Gastrocnemius medialis (tissue), 4 donors: ENCODE data around the gene RNF224. TPM values are rescaled to one million over a fixed set of nuclear protein-coding genes. Genes with fewer than 3 reads are reported as not detected.
A peak's percentile ranks its signal among the peaks of the same experiment; 100 is the strongest.

Experiments used
- ATAC-seq, 2 donors: fragments of 150-250 bp; one replicate each; pipeline ENCODE4 v1.9.1; 2016
- DNase-seq, 2 donors: peaks; one replicate each; pipeline ENCODE4 v3.0.0-alpha.2; 2019
- H3K27ac ChIP-seq, 4 donors: fragments of 200-600 bp; sonication (generic); 1 replicate in 1 of 4; 2 replicates in 3 of 4; pipeline ENCODE4 v1.5.1; 2016 to 2018; ENCODE audit warnings: mild to moderate bottlenecking in 2 of 4, moderate library complexity in 1 of 4
- H3K27me3 ChIP-seq, 3 donors: fragments of 200-600 bp; sonication (generic) in 2 of 3; 1 replicate in 1 of 3; 2 replicates in 2 of 3; pipeline versions ENCODE4 v1.5.1 to v1.6.0; 2016 to 2019; ENCODE audit warnings: mild to moderate bottlenecking in 1 of 3, moderate library complexity in 1 of 3
- H3K36me3 ChIP-seq, 2 donors: fragments of 200-600 bp; sonication (generic) in 1 of 2; one replicate each; pipeline ENCODE4 v1.5.1; 2017 to 2018
- H3K4me1 ChIP-seq, 2 donors: fragments of 200-600 bp; sonication (generic) in 1 of 2; one replicate each; pipeline ENCODE4 v1.5.1; 2016 to 2017; ENCODE audit warnings: mild to moderate bottlenecking in 2 of 2
- H3K4me3 ChIP-seq, 4 donors: fragments of 200-600 bp; sonication (generic) in 3 of 4; 1 replicate in 1 of 4; 2 replicates in 3 of 4; pipeline ENCODE4 v1.5.1; 2016 to 2019; ENCODE audit warnings: mild to moderate bottlenecking in 2 of 4
- H3K9me3 ChIP-seq, 3 donors: fragments of 200-600 bp; sonication (generic) in 2 of 3; 1 replicate in 1 of 3; 2 replicates in 2 of 3; pipeline ENCODE4 v1.5.1; 2016 to 2019
- CTCF ChIP-seq, 5 experiments: fragments of 450-650 bp in 3 of 5; fragments of 200-600 bp in 2 of 5; sonication (generic) in 2 of 5; IDR thresholded peaks in 4 of 5; conservative IDR thresholded peaks in 1 of 5; 1 replicate in 4 of 5; 2 replicates in 1 of 5; pipeline ENCODE4 v1.5.1; 2016 to 2019; ENCODE audit warnings: antibody characterized with exemption in 5 of 5, mild to moderate bottlenecking in 3 of 5, moderate library complexity in 3 of 5
- POLR2A ChIP-seq, 2 donors: fragments of 450-650 bp; IDR thresholded peaks; one replicate each; pipeline ENCODE4 v1.6.1; 2017; ENCODE audit warnings: antibody characterized with exemption in 2 of 2, mild to moderate bottlenecking in 2 of 2, moderate library complexity in 2 of 2
- in situ Hi-C, 4 donors: fragments of 200-750 bp; cut with MboI; loops; one replicate each; pipeline versions ENCODE4 v1.15.0 to v1.8.0; 2017; ENCODE audit warnings: low sequenced_read_pairs in 4 of 4
- intact Hi-C: fragments of 100-400 bp; cut with DNase I; formaldehyde crosslinking; loops from one replicate; pipeline ENCODE4 v1.15.1; 2023; ENCODE audit warnings: low total_unique reads
- total RNA-seq, 4 donors: library from RNA; depleted of rRNA; stranded (reverse); fragments of >200 nt; gene quantifications; one replicate each; pipeline versions ENCODE4 v1.1.0 to v1.2.3, GENCODE V29; 2016

The RNF224 gene
- total RNA-seq, 4 donors from 2014 or later = not detected

DNA sequence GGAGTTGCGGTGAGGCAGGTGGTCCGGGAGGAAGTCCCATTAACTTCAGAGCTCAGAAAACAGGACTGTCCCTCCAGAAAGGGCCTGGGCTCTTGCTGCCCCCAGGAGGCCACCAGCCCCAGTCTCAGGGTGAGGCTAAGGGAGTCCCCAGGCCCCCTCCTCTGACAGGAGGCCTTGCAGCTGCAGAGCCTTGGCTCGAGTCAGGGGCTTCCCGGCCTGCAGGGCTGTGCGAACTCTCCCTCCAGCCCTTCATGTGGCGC lies 20.5 kb downstream of the RNF224 start:
- no peak for DNase-seq
- no peak for ATAC-seq
- peak overlapping the region; percentile 60 to 79 (median 66) for H3K27ac ChIP-seq
- intact Hi-C loops (no loop called here), in situ Hi-C loops (no loop called here)
- no peak overlapping the region for H3K4me3 ChIP-seq
- H3K36me3 ChIP-seq = peaks cover 0 to 11% of the 10 kb centered on the region in 2 donors
- peaks cover 34 to 43% of the 10 kb centered on the region in 2 donors for H3K4me1 ChIP-seq
- no peaks in the 10 kb centered on the region for H3K9me3 ChIP-seq
- TF ChIP-seq POLR2A (IDR thresholded peaks at IDR 0.05) (no peak), CTCF (IDR thresholded peaks at IDR 0.05 in 4 of 5, conservative IDR thresholded peaks at IDR 0.05 in 1 of 5) (no peak)
- no peaks in the 10 kb centered on the region for H3K27me3 ChIP-seq

- in situ Hi-C loops (no loop called here), intact Hi-C loops (no loop called here)
- peaks cover 24 to 27% of the 10 kb centered on the region in 2 donors for H3K4me1 ChIP-seq
- no peaks in the 10 kb centered on the region for H3K36me3 ChIP-seq
- H3K27me3 ChIP-seq = no peaks in the 10 kb centered on the region
- TF ChIP-seq POLR2A (IDR thresholded peaks at IDR 0.05) = no peak
- no peak for TF ChIP-seq CTCF (IDR thresholded peaks at IDR 0.05 in 4 of 5, conservative IDR thresholded peaks at IDR 0.05 in 1 of 5)
- ATAC-seq = no peak
- no peak overlapping the region for H3K4me3 ChIP-seq
- DNase-seq = no peak
- no peak overlapping the region for H3K27ac ChIP-seq
- no peaks in the 10 kb centered on the region for H3K9me3 ChIP-seq
Observed at GRCh38 chr9:137250329-137251193, 23.3 kb downstream of the RNF224 start.

DNA sequence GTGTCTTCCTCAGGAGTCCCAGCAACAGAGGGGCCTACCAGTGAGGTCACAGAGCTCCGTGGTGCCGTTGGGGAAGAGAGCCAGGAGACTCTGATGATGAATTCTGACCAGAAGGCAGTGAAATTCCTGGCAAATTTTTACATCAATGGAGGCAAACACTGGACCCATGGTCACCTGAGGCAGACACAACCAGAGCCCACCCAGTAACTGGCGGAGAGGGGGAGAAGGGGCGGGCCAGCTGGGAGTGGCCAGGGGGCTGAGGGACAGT lies 23.8 kb downstream of the RNF224 start, which contains the start of gene STPG3:
Gene STPG3, plus strand, starts transcription at position 93 of the 268 bp plus-strand sequence. Its CDS starts 1 bp downstream, at position 94.
- H3K27ac ChIP-seq = no peak within 1 kb of the TSS
- no peaks in the 10 kb centered on the region for H3K36me3 ChIP-seq
- H3K4me3 ChIP-seq = no peak within 1 kb of the TSS
- intact Hi-C loops (no loop called here), in situ Hi-C loops (no loop called here)
- DNase-seq (no peak), ATAC-seq (no peak)
- H3K27me3 ChIP-seq = no peaks in the 10 kb centered on the region
- TF ChIP-seq POLR2A (IDR thresholded peaks at IDR 0.05) (no peak), CTCF (IDR thresholded peaks at IDR 0.05 in 4 of 5, conservative IDR thresholded peaks at IDR 0.05 in 1 of 5) (no peak)
- no peaks in the 10 kb centered on the region for H3K9me3 ChIP-seq
- H3K4me1 ChIP-seq = peaks cover 29 to 33% of the 10 kb centered on the region in 2 donors

DNA sequence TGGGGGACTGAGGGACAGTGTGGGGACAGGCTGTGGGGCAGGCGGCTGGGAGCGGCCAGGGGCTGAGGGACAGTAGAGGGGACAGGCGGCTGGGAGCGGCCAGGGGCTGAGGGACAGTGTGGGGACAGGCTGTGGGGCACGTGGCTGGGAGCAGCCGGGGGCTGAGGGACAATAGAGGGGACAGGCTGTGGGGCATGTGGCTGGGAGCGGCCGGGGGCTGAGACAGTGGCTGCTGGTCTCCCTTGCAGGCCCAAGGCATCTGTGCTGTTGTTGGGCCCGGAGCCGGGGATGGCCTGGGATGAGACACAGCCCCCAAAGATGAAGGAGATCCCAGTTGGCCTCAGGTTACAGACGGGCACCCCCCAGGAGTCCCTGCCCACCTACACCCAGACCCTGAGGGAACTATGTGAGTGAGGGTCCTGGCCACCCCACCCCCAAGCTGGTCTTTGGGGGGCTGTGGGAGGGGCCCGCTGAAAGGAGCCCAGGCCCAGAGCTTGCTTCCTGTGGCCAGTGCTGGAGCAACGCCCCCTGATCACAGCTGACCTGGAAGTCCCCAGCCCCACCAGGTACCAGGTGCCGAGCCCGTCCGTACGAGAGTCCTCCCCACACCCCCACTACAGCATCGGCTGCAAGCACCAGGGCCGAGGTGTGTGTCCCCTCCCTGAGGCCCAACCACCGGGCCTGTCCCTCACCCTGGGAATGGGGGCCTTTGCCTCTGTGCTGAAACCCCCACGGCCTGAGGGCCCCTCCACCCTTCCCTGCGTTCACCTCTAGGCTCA lies 24.4 kb downstream of the RNF224 start:
- no peak for TF ChIP-seq CTCF (IDR thresholded peaks at IDR 0.05 in 4 of 5, conservative IDR thresholded peaks at IDR 0.05 in 1 of 5)
- no peak for TF ChIP-seq POLR2A (IDR thresholded peaks at IDR 0.05)
- Histone ChIP-seq H3K4me3 (no peak overlapping the region), H3K36me3 (peaks cover 0 to 5% of the 10 kb centered on the region in 2 donors), H3K27me3 (no peaks in the 10 kb centered on the region), H3K4me1 (peaks cover 35 to 38% of the 10 kb centered on the region in 2 donors), H3K9me3 (no peaks in the 10 kb centered on the region), H3K27ac (no peak overlapping the region)
- ATAC-seq (no peak), DNase-seq (no peak)
- intact Hi-C loops = no loop called here
- in situ Hi-C loops = no loop called here
